Gastroesophageal sphincter (tissue), 4 donors: ENCODE measurements around the gene ANK2. TPM values are rescaled to one million over a fixed set of nuclear protein-coding genes. Genes with fewer than 3 reads are reported as not detected.

ENCODE experiments used
- ATAC-seq: fragments of 150-250 bp; one replicate; pipeline ENCODE4 v1.9.1; 2016; ENCODE audit warnings: mild to moderate bottlenecking, moderate library complexity
- H3K27ac ChIP-seq, 4 donors: fragments of 200-600 bp; sonication (generic) in 3 of 4; 1 replicate in 3 of 4; 2 replicates in 1 of 4; pipeline ENCODE4 v1.5.1; 2016 to 2019
- H3K27me3 ChIP-seq: fragments of 200-600 bp; sonication (generic); one replicate; pipeline ENCODE4 v1.5.1; 2019
- H3K36me3 ChIP-seq, 2 donors: fragments of 200-600 bp; sonication (generic); one replicate each; pipeline ENCODE4 v1.5.1; 2019; ENCODE audit warnings: control low read depth in 1 of 2
- H3K4me1 ChIP-seq, 3 donors: fragments of 200-600 bp; sonication (generic); 1 replicate in 2 of 3; 2 replicates in 1 of 3; pipeline ENCODE4 v1.5.1; 2016 to 2019; ENCODE audit warnings: control low read depth in 2 of 3
- H3K4me3 ChIP-seq, 2 donors: fragments of 200-600 bp; sonication (generic); one replicate each; pipeline ENCODE4 v1.5.1; 2019; ENCODE audit warnings: mild to moderate bottlenecking in 1 of 2, moderate library complexity in 1 of 2
- H3K9me3 ChIP-seq, 3 donors: fragments of 200-600 bp; sonication (generic); one replicate each; pipeline ENCODE4 v1.5.1; 2017 to 2019; ENCODE audit warnings: control low read depth in 2 of 3
- CTCF ChIP-seq, 4 experiments: fragments of 200-600 bp in 2 of 4; fragments of 450-650 bp in 2 of 4; sonication (generic) in 1 of 4; IDR thresholded peaks; one replicate each; pipeline ENCODE4 v1.5.1; 2017 to 2019; ENCODE audit warnings: antibody characterized with exemption in 4 of 4, mild to moderate bottlenecking in 2 of 4, moderate library complexity in 2 of 4
- EP300 ChIP-seq: sonication (generic); formaldehyde crosslinking; IDR thresholded peaks from one replicate; pipeline ENCODE4 v1.6.1; 2017; ENCODE audit warnings: antibody characterized with exemption, mild to moderate bottlenecking
- POLR2A ChIP-seq, 2 donors: fragments of 450-650 bp; IDR thresholded peaks; one replicate each; pipeline ENCODE4 v1.6.1; 2017; ENCODE audit warnings: antibody characterized with exemption in 2 of 2, mild to moderate bottlenecking in 2 of 2, moderate library complexity in 1 of 2
- POLR2AphosphoS5 ChIP-seq: sonication (generic); formaldehyde crosslinking; IDR thresholded peaks from one replicate; pipeline ENCODE4 v1.6.1; 2017; ENCODE audit warnings: antibody characterized with exemption
- WGBS, 2 donors: methylation state at CpG; one replicate each; pipeline ENCODE4 v1.1.5; 2018; ENCODE audit warnings: low coverage in 1 of 2; 5-methylcytosine and 5-hydroxymethylcytosine counted together
- total RNA-seq, 4 donors: library from RNA; depleted of rRNA; stranded (reverse); fragments of >200 nt; gene quantifications; one replicate each; pipeline ENCODE4 v1.1.0, GENCODE V29; 2016

The ANK2 gene
- total RNA-seq, 4 donors from 2014 or later = 84.9 to 104 (median 91.5) TPM

DNA sequence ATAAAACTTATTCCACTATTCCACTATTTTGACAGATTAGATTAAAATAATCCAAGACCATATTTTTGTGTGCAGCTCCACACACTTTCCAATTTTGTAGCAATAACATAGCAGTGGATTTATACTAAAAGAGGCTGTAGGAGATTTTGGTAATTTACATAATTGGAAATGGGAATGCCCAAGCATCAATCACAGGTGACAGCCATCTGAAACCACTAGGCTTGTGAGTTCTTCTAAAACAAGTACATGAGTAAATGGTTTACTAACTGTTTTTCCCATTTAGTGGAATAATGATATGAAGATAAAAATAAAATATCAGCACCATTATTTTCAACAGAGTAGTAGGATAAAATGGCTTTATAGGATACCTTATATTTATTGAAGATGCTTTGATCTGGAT lies 4.4 kb downstream of the ANK2 start:
- TF ChIP-seq POLR2AphosphoS5 (no peak), CTCF (IDR thresholded peaks at IDR 0.05) (no peak), EP300 (no peak)
- no peak for ATAC-seq
- Histone ChIP-seq H3K4me3 (no peak overlapping the region), H3K27ac (no peak overlapping the region), H3K36me3 (no peaks in the 10 kb centered on the region), H3K9me3 (no peaks in the 10 kb centered on the region), H3K27me3 (no peaks in the 10 kb centered on the region), H3K4me1 (peaks cover 0 to 13% (median 0%) of the 10 kb centered on the region in 3 donors)

DNA sequence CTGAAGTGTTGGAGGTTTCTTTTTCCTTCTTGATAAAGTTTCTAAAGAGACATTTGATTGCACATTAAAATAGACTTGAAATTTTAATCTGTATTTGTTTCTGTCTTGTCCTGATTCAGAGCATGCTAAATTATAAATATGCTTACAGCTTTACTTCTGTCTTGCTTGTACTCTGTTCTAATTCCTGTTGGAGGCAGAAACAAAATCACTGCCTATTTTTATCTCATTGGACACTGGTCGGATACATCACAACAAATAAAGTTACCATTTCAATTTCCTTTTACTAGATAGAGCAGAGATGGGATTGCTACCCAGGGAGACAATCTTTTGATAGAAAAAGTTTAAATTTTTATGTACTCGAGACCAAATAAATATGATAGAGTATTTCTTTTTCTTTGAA lies 6.9 kb downstream of the ANK2 start:
- 52 to 77% methylated on average over 2 of the region's 2 CpGs for WGBS, 2 donors
- Histone ChIP-seq H3K4me1 (no peaks in the 10 kb centered on the region), H3K4me3 (no peak overlapping the region), H3K27ac (no peak overlapping the region), H3K27me3 (no peaks in the 10 kb centered on the region), H3K9me3 (no peaks in the 10 kb centered on the region), H3K36me3 (no peaks in the 10 kb centered on the region)
- TF ChIP-seq CTCF (IDR thresholded peaks at IDR 0.05) (no peak), POLR2AphosphoS5 (no peak), POLR2A (IDR thresholded peaks at IDR 0.05) (no peak), EP300 (no peak)
- no peak for ATAC-seq

DNA sequence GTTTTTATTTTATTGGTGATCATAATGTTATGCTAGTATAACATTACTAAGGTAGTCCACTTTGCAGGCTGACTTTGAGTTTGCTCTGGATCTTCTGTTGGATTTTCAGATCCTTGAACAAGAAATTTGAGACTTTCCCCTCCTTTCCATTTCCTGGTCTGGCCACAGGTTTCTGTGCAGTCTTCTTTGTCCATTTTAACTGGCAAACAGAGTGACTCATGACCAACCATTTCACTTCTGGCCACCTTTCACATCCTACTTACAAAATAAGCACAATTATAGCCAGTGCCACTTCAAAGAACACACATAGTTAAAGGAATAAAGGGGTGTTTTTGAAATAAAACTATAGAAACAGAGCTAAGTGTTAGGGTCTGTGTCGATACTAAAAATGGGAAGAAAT lies 8.4 kb downstream of the ANK2 start:
- H3K36me3 ChIP-seq = no peaks in the 10 kb centered on the region
- TF ChIP-seq POLR2A (IDR thresholded peaks at IDR 0.05) (no peak), POLR2AphosphoS5 (no peak), EP300 (no peak), CTCF (IDR thresholded peaks at IDR 0.05) (no peak)
- no peaks in the 10 kb centered on the region for H3K27me3 ChIP-seq
- H3K4me1 ChIP-seq = peaks cover 0 to 4% (median 0%) of the 10 kb centered on the region in 3 donors
- H3K9me3 ChIP-seq = no peaks in the 10 kb centered on the region
- H3K27ac ChIP-seq = no peak overlapping the region
- no peak for ATAC-seq
- WGBS, 2 donors = 80 to 85% methylated on average over 1 of the region's 1 CpG
- H3K4me3 ChIP-seq = no peak overlapping the region

GRCh38 chr4:113059449-113060182 lies 10.2 kb downstream of the ANK2 start:
- no peak for TF ChIP-seq POLR2AphosphoS5
- no peak for TF ChIP-seq CTCF (IDR thresholded peaks at IDR 0.05)
- TF ChIP-seq POLR2A (IDR thresholded peaks at IDR 0.05) = no peak
- no peak for TF ChIP-seq EP300
- no peaks in the 10 kb centered on the region for H3K36me3 ChIP-seq
- ATAC-seq = no peak
- H3K27me3 ChIP-seq = no peaks in the 10 kb centered on the region
- no peak overlapping the region for H3K4me3 ChIP-seq
- no peak overlapping the region for H3K27ac ChIP-seq
- H3K4me1 ChIP-seq = peaks cover 0 to 20% (median 0%) of the 10 kb centered on the region in 3 donors
- WGBS, 2 donors = 63 to 80% methylated on average over 3 of the region's 3 CpGs
- no peaks in the 10 kb centered on the region for H3K9me3 ChIP-seq

- no peaks in the 10 kb centered on the region for H3K9me3 ChIP-seq
- peaks cover 0 to 20% (median 0%) of the 10 kb centered on the region in 3 donors for H3K4me1 ChIP-seq
- no peaks in the 10 kb centered on the region for H3K27me3 ChIP-seq
- no peak overlapping the region for H3K27ac ChIP-seq
- no peak for ATAC-seq
- no peaks in the 10 kb centered on the region for H3K36me3 ChIP-seq
- no peak for TF ChIP-seq POLR2AphosphoS5
- no peak for TF ChIP-seq POLR2A (IDR thresholded peaks at IDR 0.05)
- no peak for TF ChIP-seq EP300
- no peak for TF ChIP-seq CTCF (IDR thresholded peaks at IDR 0.05)
- H3K4me3 ChIP-seq = no peak overlapping the region
Measured at GRCh38 chr4:113060853-113061252, 11.4 kb downstream of the ANK2 start.
